ENCODE results near the gene PLD4.

PLD4 gene

DNA sequence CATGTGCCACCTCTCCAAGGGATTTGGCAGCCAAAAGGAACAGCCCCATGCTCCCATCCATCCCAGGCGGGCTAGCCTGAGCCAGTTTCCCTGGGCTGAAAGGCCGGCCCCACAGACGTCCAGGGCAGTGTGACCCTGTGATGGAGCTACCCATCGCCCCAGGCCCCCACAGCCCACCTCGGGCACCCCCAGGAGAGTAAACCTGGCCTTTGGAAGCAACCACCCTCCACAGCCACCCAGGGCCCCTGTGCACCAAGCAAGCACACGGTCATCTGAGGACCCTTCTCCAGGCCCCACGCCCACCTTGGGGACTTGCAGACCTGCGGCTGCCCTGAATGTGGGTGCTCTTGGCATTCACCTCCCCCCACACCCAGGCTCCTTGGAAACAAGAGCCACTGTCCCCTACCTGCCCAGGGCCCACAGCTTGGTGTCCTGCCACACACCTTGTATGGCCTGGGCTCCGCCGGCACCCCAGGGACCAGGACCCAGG lies 45.1 kb downstream of the PLD4 start:
- no peak for TF ChIP-seq FOXP2 (optimal IDR thresholded peaks at IDR 0.05; ENCODE audit: borderline replicate concordance, extremely low read depth, extremely low read length, insufficient read depth)
- no peak for TF ChIP-seq TAF1 (IDR thresholded peaks at IDR 0.05; ENCODE audit: borderline replicate concordance, insufficient read depth, low read length)
- no peak for TF ChIP-seq SIN3A (IDR thresholded peaks at IDR 0.05; ENCODE audit: borderline replicate concordance, insufficient read depth, low read length)
- TF ChIP-seq POLR2AphosphoS5 (IDR thresholded peaks at IDR 0.05; ENCODE audit: low read depth, low read length), result no peak
- TF ChIP-seq, protein P1, sequence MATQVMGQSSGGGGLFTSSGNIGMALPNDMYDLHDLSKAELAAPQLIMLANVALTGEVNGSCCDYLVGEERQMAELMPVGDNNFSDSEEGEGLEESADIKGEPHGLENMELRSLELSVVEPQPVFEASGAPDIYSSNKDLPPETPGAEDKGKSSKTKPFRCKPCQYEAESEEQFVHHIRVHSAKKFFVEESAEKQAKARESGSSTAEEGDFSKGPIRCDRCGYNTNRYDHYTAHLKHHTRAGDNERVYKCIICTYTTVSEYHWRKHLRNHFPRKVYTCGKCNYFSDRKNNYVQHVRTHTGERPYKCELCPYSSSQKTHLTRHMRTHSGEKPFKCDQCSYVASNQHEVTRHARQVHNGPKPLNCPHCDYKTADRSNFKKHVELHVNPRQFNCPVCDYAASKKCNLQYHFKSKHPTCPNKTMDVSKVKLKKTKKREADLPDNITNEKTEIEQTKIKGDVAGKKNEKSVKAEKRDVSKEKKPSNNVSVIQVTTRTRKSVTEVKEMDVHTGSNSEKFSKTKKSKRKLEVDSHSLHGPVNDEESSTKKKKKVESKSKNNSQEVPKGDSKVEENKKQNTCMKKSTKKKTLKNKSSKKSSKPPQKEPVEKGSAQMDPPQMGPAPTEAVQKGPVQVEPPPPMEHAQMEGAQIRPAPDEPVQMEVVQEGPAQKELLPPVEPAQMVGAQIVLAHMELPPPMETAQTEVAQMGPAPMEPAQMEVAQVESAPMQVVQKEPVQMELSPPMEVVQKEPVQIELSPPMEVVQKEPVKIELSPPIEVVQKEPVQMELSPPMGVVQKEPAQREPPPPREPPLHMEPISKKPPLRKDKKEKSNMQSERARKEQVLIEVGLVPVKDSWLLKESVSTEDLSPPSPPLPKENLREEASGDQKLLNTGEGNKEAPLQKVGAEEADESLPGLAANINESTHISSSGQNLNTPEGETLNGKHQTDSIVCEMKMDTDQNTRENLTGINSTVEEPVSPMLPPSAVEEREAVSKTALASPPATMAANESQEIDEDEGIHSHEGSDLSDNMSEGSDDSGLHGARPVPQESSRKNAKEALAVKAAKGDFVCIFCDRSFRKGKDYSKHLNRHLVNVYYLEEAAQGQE (IDR thresholded peaks at IDR 0.05; ENCODE audit: insufficient read depth in 1 of 2, low read depth in 2 of 2, low read length in 2 of 2), result no peak

DNA sequence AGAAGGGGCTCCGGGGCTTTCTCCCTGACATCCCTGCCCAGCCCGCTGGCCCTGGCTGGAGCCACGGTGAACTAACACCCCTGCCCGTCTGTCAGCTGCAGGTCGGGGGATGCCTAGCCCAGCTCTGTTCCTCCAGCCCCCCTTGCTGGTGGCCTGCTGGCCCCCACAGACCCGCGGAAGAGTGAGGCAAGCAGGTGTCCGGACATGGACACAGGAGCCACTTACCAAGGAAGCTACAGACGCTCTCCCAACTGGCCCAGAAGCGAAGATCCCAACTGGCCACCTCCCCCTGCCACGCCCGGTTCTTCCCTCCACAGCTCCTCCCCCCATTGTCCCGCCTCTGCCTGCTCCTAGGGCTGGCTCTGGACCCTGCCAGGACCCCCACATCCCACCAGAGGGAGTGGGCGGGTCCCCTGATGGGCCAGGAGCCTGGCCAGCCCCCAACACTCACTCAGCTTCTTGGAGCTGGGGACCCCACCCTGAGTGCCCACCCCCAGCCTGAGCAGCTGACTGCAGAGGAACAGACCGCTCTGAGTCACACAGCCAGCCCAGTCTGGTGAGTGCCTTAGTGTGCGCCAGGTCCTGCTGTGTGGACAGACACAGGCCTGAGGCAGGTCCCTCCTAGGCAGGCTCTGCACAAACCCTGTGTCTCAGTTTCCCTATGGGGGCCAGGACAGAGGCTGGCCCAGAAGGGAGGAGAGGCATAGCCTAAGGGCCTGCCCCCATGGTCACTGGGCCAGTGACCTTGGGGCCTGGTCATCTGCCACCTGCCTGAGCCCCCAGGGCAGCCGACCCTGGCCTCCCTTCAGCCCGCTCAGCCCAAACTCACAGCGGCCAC lies 45.8 kb downstream of the PLD4 start:
- TF ChIP-seq, protein P1 (IDR thresholded peaks at IDR 0.05; ENCODE audit: insufficient read depth in 1 of 2, low read depth in 2 of 2, low read length in 2 of 2), result no peak
- no peak for TF ChIP-seq SIN3A (IDR thresholded peaks at IDR 0.05; ENCODE audit: borderline replicate concordance, insufficient read depth, low read length)
- no peak for TF ChIP-seq FOXP2 (optimal IDR thresholded peaks at IDR 0.05; ENCODE audit: borderline replicate concordance, extremely low read depth, extremely low read length, insufficient read depth)
- no peak for TF ChIP-seq POLR2AphosphoS5 (IDR thresholded peaks at IDR 0.05; ENCODE audit: low read depth, low read length)
- TF ChIP-seq TAF1 (IDR thresholded peaks at IDR 0.05; ENCODE audit: borderline replicate concordance, insufficient read depth, low read length), result no peak

DNA sequence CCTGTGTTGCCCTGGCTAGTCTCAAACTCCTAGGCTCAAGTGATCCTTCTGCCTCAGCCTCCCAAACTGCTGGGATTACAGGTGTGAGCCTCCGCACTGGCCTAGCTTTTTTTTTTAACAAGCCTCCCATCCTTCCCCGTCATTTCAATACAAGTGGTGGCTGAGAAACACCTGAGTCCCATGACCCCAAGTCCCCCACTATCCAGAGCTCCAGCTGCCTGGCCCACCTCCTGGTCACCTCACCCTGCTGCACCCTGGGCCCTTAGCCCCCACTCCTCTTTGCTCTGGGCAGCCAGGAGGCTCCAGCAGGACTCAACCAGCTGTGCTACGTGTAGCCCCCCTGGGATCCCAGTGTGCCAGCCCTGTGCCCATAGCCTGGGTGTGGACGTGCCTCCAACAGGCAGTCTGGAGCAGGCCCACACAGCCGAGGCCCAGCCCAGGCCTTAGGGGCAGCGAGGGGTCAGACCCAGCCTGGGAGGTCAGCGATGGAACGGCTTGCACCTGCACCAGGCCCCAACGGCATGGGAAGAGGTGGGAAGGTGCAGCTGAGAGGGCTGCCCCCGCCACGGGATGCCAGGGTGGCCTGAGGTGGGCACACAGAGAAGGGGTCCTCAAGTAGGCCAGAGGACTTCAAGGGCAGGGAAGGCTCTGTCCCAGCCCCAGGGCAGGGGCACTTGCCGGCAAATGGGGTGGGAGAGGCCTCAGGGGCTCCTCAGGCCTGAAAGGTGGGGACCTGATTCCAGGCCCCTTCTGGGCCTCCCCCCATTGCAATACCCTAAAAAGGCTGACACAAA lies 47.0 kb downstream of the PLD4 start:
- TF ChIP-seq TAF1 (IDR thresholded peaks at IDR 0.05; ENCODE audit: borderline replicate concordance, insufficient read depth, low read length) (no peak), SIN3A (IDR thresholded peaks at IDR 0.05; ENCODE audit: borderline replicate concordance, insufficient read depth, low read length) (no peak), POLR2AphosphoS5 (IDR thresholded peaks at IDR 0.05; ENCODE audit: low read depth, low read length) (no peak), FOXP2 (optimal IDR thresholded peaks at IDR 0.05; ENCODE audit: borderline replicate concordance, extremely low read depth, extremely low read length, insufficient read depth) (no peak)
- TF ChIP-seq, protein P1 (IDR thresholded peaks at IDR 0.05; ENCODE audit: insufficient read depth in 1 of 2, low read depth in 2 of 2, low read length in 2 of 2), result no peak

DNA sequence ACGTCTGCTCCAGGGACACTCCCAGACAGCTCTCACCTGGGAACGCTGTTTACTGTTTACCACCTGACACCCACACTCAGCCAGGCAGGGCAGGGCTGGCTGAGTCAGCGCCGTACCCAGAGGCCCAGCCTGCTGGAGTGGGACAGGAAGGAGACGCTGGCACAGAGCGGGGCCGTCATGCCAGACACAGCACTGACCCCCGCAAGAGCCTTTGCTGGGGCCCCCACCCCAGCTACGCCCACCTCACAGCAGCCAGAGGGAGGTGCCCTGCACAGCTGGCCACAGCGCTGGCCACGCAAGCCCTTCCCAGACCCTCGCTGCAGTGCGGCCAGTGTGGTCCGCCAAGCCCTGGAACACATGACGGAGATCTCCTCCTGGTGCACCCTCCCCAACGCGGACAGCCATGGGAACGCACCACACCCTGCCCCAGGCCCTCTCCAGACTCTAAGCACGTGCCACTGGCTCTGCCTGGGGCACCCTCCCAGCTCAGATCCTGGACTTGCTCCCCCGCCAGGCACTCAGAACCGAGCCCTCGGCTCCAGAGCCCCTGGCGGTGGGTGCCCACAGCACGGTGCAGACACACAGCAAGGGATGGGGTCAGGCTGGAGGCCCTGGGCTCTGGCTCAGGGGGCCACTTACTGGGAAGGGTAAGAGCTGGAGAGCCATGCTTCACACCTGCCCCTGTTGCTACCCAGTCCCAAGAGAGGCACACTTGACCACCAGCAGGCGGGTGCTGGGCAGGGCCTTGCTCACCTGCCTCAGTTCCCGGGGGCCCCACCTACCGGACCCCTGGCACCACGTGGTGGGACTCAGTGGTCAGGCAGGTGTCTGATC lies 47.8 kb downstream of the PLD4 start:
- no peak for TF ChIP-seq POLR2AphosphoS5 (IDR thresholded peaks at IDR 0.05; ENCODE audit: low read depth, low read length)
- TF ChIP-seq, protein P1 (IDR thresholded peaks at IDR 0.05; ENCODE audit: insufficient read depth in 1 of 2, low read depth in 2 of 2, low read length in 2 of 2), result no peak
- TF ChIP-seq FOXP2 (optimal IDR thresholded peaks at IDR 0.05; ENCODE audit: borderline replicate concordance, extremely low read depth, extremely low read length, insufficient read depth), result no peak
- TF ChIP-seq SIN3A (IDR thresholded peaks at IDR 0.05; ENCODE audit: borderline replicate concordance, insufficient read depth, low read length), result no peak
- TF ChIP-seq TAF1 (IDR thresholded peaks at IDR 0.05; ENCODE audit: borderline replicate concordance, insufficient read depth, low read length), result no peak
